ENCODE data around the gene PKMYT1.
"Not testable (repeated sequence)": the region's sequence is repeated elsewhere in the genome, so short reads cannot be mapped to it uniquely, and the experiment has no call there.

Gene PKMYT1

DNA sequence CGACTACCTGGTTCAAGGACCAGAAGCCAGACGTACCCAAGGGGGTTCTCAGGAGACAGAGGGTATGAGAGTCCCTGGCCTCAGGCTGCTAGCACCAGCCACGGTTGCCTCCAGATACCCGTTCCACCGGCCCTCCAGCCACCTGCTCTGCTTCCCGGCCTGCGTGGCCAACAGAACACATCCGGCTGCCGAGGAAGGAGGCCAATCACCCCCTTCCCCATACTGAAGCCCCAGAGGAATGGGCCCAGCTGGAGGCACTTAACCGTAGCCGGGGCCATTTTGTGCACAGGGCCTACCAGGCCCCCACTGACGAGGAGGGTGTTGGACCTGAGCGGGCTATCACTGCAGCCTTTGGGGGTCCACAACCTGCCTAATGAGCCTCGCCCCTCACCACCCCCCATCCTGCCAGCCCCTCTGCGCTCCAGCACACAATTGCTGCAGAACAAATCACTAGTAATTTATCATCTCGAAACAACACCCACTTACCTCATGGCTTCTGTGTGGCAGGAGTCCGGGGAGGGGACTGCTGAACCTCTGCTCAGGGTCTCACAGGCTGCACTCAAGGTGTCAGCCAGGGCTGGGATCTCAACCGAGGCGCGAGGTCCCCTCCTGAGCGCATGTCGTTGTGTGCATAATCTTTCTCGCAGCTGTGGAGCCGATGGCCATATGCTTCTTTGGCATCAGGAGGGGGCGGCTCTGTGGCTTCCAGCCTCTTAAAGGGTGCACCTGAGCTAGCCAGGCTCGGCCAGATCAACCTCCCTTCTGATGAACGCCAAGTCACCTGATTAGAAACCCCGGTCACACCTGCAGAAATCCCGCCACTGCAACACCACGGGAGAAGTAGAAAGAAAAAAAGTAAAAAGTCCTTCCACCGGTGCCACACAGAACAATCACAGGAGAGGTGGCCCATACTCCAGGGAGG is 26.3 kb downstream of the PKMYT1 start:
- Mint-ChIP-seq H3K27me3 (peaks cover 4% of the 10 kb centered on the region), H3K27ac (no peak overlapping the region), H3K4me1 (ENCODE audit: low read depth) (no peaks in the 10 kb centered on the region), H3K4me3 (no peak overlapping the region), H3K9me3 (ENCODE audit: low read depth) (no peaks in the 10 kb centered on the region), H3K36me3 (no peaks in the 10 kb centered on the region)

GRCh38 chr16:2952679-2953078 is 27.6 kb downstream of the PKMYT1 start:
- Mint-ChIP-seq H3K36me3 (no peaks in the 10 kb centered on the region), H3K27me3 (peaks cover 4% of the 10 kb centered on the region), H3K9me3 (ENCODE audit: low read depth) (no peaks in the 10 kb centered on the region), H3K4me1 (ENCODE audit: low read depth) (no peaks in the 10 kb centered on the region), H3K27ac (no peak overlapping the region), H3K4me3 (no peak overlapping the region)

- Mint-ChIP-seq H3K4me1 (ENCODE audit: low read depth) (no peaks in the 10 kb centered on the region), H3K36me3 (peaks cover 3% of the 10 kb centered on the region), H3K27ac (no peak overlapping the region), H3K9me3 (ENCODE audit: low read depth) (no peaks in the 10 kb centered on the region), H3K4me3 (no peak overlapping the region), H3K27me3 (no peaks in the 10 kb centered on the region)
Observed at GRCh38 chr16:2950773-2951172, 29.5 kb downstream of the PKMYT1 start.

GRCh38 chr16:2950353-2950724 is 29.9 kb downstream of the PKMYT1 start:
- Mint-ChIP-seq H3K4me1 (ENCODE audit: low read depth) (no peaks in the 10 kb centered on the region), H3K27ac (no peak overlapping the region), H3K9me3 (ENCODE audit: low read depth) (no peaks in the 10 kb centered on the region), H3K36me3 (peaks cover 3% of the 10 kb centered on the region), H3K4me3 (no peak overlapping the region), H3K27me3 (no peaks in the 10 kb centered on the region)

- no peaks in the 10 kb centered on the region for H3K27me3 Mint-ChIP-seq
- H3K27ac Mint-ChIP-seq: no peak overlapping the region
- no peak overlapping the region for H3K4me3 Mint-ChIP-seq
- no peaks in the 10 kb centered on the region for H3K4me1 Mint-ChIP-seq (ENCODE audit: low read depth)
- peaks cover 3% of the 10 kb centered on the region for H3K36me3 Mint-ChIP-seq
- H3K9me3 Mint-ChIP-seq (ENCODE audit: low read depth): no peaks in the 10 kb centered on the region
Observed at GRCh38 chr16:2949705-2950352, 30.4 kb downstream of the PKMYT1 start.

DNA sequence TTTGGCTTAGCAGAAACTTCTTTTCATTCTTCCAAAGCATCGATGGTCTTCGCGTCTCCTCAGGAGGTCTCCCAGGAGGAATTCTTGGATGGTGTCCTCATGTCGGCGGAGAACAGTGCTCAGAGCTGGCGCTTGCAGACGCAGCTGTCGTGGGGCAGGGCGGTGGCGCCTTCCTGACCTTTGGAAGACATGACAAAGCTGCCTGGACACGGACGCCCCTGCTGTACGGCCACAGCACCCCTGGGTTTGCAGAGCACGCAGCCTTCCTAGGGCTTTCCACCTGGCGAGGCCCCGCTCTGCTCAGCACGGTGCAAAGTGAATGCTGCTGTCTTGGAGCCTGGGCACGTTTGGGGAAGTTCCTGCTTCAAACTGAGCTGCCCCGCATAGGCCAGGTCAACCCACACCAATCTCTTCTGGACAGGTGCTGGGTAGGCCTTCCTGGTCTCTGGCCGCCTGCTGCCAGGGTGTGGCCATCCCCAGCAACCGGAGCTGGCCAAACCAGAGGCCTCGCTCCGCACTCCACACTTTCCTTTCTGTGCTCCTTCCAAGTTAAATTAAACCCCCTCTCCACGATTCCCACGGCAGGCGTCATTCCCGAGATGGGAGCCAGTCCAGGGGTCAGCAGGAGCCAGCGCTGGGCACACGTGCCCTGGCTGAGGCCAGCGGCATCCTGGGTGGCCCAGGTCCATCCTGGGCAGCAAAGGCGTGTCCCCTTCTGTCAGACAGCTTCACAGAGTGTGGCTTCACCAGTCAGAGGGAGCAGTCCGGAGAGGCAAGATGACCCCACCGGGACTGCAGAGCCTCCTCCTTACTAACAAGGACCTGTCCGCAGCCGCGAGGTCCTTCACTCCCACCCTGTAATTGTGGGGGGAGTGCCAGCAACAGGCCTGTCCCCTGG is 31.2 kb downstream of the PKMYT1 start:
- Mint-ChIP-seq H3K4me1 (ENCODE audit: low read depth) (no peaks in the 10 kb centered on the region), H3K27ac (no peak overlapping the region), H3K4me3 (no peak overlapping the region), H3K9me3 (ENCODE audit: low read depth) (no peaks in the 10 kb centered on the region), H3K27me3 (no peaks in the 10 kb centered on the region), H3K36me3 (peaks cover 3% of the 10 kb centered on the region)

- Mint-ChIP-seq H3K4me3 (no peak overlapping the region), H3K27me3 (no peaks in the 10 kb centered on the region), H3K36me3 (peaks cover 4% of the 10 kb centered on the region), H3K4me1 (ENCODE audit: low read depth) (no peaks in the 10 kb centered on the region), H3K9me3 (ENCODE audit: low read depth) (no peaks in the 10 kb centered on the region), H3K27ac (no peak overlapping the region)
Observed at GRCh38 chr16:2946649-2947048, 33.6 kb downstream of the PKMYT1 start.

GRCh38 chr16:2943716-2944115 is 36.5 kb downstream of the PKMYT1 start:
- H3K27me3 Mint-ChIP-seq; H3K27ac Mint-ChIP-seq; H3K4me3 Mint-ChIP-seq; H3K4me1 Mint-ChIP-seq (ENCODE audit: low read depth); H3K36me3 Mint-ChIP-seq; H3K9me3 Mint-ChIP-seq (ENCODE audit: low read depth): not testable (repeated sequence)

- Mint-ChIP-seq H3K27ac (no peak overlapping the region), H3K27me3 (no peaks in the 10 kb centered on the region), H3K4me3 (no peak overlapping the region), H3K4me1 (ENCODE audit: low read depth) (no peaks in the 10 kb centered on the region), H3K9me3 (ENCODE audit: low read depth) (no peaks in the 10 kb centered on the region), H3K36me3 (peaks cover 3% of the 10 kb centered on the region)
Observed at GRCh38 chr16:2942045-2942444, 38.2 kb downstream of the PKMYT1 start.

DNA sequence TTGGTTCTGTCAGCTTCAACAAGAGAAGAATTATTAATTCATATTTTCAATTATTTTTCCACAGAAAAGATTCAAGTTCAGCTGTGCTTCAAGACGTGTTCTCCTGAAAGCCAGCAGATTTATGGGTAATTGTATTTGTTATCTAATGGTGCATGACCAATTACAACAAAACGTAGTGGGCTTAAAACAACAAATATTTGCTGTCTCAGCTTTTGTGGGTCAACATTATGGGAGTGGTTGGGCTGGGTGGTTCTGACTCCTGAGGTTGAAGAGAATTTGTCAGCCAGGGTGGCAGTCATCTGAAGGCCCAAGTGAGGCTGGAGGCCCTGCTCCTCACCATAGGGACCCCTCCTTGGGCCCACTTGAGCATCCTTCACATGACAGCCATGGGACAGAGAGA is 40.3 kb downstream of the PKMYT1 start:
- Mint-ChIP-seq H3K27me3 (no peaks in the 10 kb centered on the region), H3K4me1 (ENCODE audit: low read depth) (no peaks in the 10 kb centered on the region), H3K27ac (no peak overlapping the region), H3K36me3 (peaks cover 2% of the 10 kb centered on the region), H3K9me3 (ENCODE audit: low read depth) (no peaks in the 10 kb centered on the region), H3K4me3 (no peak overlapping the region)

- no peaks in the 10 kb centered on the region for H3K9me3 Mint-ChIP-seq (ENCODE audit: low read depth)
- H3K36me3 Mint-ChIP-seq: peaks cover 4% of the 10 kb centered on the region
- no peaks in the 10 kb centered on the region for H3K4me1 Mint-ChIP-seq (ENCODE audit: low read depth)
- no peaks in the 10 kb centered on the region for H3K27me3 Mint-ChIP-seq
- H3K4me3 Mint-ChIP-seq: no peak overlapping the region
- no peak overlapping the region for H3K27ac Mint-ChIP-seq
Observed at GRCh38 chr16:2938206-2938605, 42.0 kb downstream of the PKMYT1 start.

- Mint-ChIP-seq H3K9me3 (ENCODE audit: low read depth) (no peaks in the 10 kb centered on the region), H3K27me3 (no peaks in the 10 kb centered on the region), H3K4me1 (ENCODE audit: low read depth) (no peaks in the 10 kb centered on the region), H3K27ac (no peak overlapping the region), H3K36me3 (peaks cover 2% of the 10 kb centered on the region), H3K4me3 (no peak overlapping the region)
Observed at GRCh38 chr16:2937170-2937569, 43.1 kb downstream of the PKMYT1 start.

DNA sequence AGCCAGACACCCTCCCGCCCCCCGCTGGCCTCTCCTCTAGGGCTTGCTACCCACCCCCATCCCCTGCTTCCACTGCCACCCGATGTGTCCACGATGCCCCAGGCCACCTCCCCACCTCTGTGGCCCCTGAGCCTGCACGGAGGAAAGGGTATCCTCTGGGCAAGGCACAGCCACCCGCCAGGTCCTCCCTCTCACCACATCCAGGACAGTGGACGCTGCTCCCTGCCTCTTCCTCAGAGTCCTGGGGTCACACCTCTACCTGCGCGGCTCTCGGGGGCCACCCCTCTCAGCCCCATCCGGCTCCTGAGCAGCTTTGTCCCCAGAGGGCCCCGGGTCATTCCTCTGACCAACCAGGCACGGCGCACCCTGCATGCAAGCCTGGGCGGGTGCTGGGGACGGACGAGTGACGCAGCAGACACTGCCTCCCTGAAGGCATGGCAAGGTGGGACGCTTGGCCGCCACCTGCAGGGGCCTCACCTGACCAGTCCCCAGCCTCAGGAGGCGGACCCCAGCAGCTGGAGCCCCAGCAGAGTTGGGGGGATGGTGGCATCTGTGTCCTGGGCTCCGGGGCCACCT is 43.7 kb downstream of the PKMYT1 start:
- Mint-ChIP-seq H3K9me3 (ENCODE audit: low read depth) (no peaks in the 10 kb centered on the region), H3K4me1 (ENCODE audit: low read depth) (no peaks in the 10 kb centered on the region), H3K27me3 (no peaks in the 10 kb centered on the region), H3K4me3 (no peak overlapping the region), H3K27ac (no peak overlapping the region), H3K36me3 (peaks cover 2% of the 10 kb centered on the region)

DNA sequence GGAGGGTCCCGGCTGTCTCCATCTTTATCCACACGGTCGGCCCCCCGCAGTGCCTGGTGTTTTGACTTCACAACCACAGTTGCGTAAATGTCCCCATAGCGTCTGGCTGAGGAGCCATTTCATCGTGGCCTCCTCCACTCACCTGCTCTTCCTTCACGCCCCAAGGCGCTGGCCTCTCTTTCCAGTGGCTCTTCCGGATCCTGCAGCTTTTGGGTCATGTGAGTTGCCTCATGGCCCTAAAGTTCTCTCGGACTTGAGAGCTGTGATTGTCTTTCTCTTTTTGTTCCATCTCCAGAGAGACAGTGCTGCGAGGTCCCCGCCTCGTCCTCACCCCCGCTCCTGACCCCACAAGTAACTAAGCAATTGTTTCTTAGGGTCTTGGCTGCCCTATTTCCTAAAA is 45.8 kb downstream of the PKMYT1 start:
- Mint-ChIP-seq H3K4me3 (no peak overlapping the region), H3K9me3 (ENCODE audit: low read depth) (no peaks in the 10 kb centered on the region), H3K36me3 (peaks cover 2% of the 10 kb centered on the region), H3K4me1 (ENCODE audit: low read depth) (no peaks in the 10 kb centered on the region), H3K27me3 (no peaks in the 10 kb centered on the region), H3K27ac (no peak overlapping the region)

DNA sequence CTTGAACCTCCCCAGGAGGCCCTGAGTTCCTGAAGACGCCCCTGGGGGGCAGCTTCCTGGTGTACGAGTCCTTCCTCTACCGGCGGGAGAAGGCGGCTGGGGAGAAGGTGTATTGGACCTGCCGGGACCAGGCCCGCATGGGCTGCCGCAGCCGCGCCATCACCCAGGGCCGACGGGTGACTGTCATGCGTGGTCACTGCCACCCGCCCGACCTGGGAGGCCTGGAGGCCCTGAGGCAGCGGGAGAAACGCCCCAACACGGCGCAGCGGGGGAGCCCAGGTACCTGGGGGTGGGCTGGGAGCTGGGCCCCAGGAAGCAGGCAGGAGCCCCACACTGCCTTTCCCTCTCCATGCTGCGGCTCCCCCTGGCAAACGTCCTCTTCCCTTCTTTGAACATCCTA is 46.5 kb downstream of the PKMYT1 start:
- H3K27ac Mint-ChIP-seq: no peak overlapping the region
- no peaks in the 10 kb centered on the region for H3K9me3 Mint-ChIP-seq (ENCODE audit: low read depth)
- H3K4me3 Mint-ChIP-seq: no peak overlapping the region
- no peaks in the 10 kb centered on the region for H3K27me3 Mint-ChIP-seq
- H3K36me3 Mint-ChIP-seq: peaks cover 2% of the 10 kb centered on the region
- H3K4me1 Mint-ChIP-seq (ENCODE audit: low read depth): no peaks in the 10 kb centered on the region
